GM19025 (cell line): ENCODE measurements around the gene SLBP.
A peak's percentile ranks its signal among the peaks of the same experiment; 100 is the strongest.

Experiments
- ATAC-seq: cut with Tn5 transposase; IDR thresholded peaks from one replicate; pipeline ENCODE4 v1.9.1; 2021; ENCODE audit warnings: mild to moderate bottlenecking, low read depth, moderate library complexity; ENCODE audit not compliant: unreplicated experiment

The SLBP gene

GRCh38 chr4:1728061-1728980, 16.2 kb upstream of the SLBP start:
- no peak for ATAC-seq

GRCh38 chr4:1727117-1728031, 15.3 kb upstream of the SLBP start:
- no peak for ATAC-seq

GRCh38 chr4:1726146-1726934, 14.2 kb upstream of the SLBP start:
- ATAC-seq: no peak

- no peak for ATAC-seq
Observed at GRCh38 chr4:1725521-1725920, 13.4 kb upstream of the SLBP start.

- no peak for ATAC-seq
Observed at GRCh38 chr4:1723131-1723801, 11.1 kb upstream of the SLBP start.

- no peak for ATAC-seq
Observed at GRCh38 chr4:1722551-1723118, 10.5 kb upstream of the SLBP start.

GRCh38 chr4:1721666-1722550, 9.8 kb upstream of the SLBP start:
- ATAC-seq: peak; percentile 1

GRCh38 chr4:1721003-1721665, 9.0 kb upstream of the SLBP start, which contains the start of the genes TACC3 and TMEM129:
Gene TACC3, plus strand, starts transcription at chr4:1721521. Its CDS starts 1,901 bp downstream, at chr4:1723422.
Gene TMEM129, minus strand, starts transcription at chr4:1721323. Its CDS starts 486 bp downstream, at chr4:1720837.
- ATAC-seq: peak; percentile 78

GRCh38 chr4:1720163-1720983, 8.3 kb upstream of the SLBP start:
- ATAC-seq: peak; percentile 11

GRCh38 chr4:1718095-1718850, 6.2 kb upstream of the SLBP start:
- ATAC-seq: no peak

- no peak for ATAC-seq
Observed at GRCh38 chr4:1717129-1718094, 5.3 kb upstream of the SLBP start.

GRCh38 chr4:1716065-1716945, 4.2 kb upstream of the SLBP start:
- no peak for ATAC-seq

GRCh38 chr4:1715002-1715758, 3.1 kb upstream of the SLBP start:
- ATAC-seq: no peak
